HEK293 (cell line): ENCODE measurements around the gene ZNF607.
"Not testable (repeated sequence)": the region's sequence is repeated elsewhere in the genome, so short reads cannot be mapped to it uniquely, and the experiment has no call there.

Experiments
- CTCF ChIA-PET: fragments of 350-600 bp; formaldehyde crosslinking; extraction: SDS; loops from one replicate; lab custom pipeline; 2021; ENCODE audit warnings: antibody characterized with exemption; lab: Yijun Ruan, JAX
- POLR2A ChIA-PET: fragments of 300-600 bp; formaldehyde crosslinking; extraction: SDS; loops from one replicate; lab custom pipeline; 2020; ENCODE audit warnings: antibody characterized with exemption, inconsistent platforms; lab: Yijun Ruan, JAX
- H3K27ac ChIP-seq: fragments of 200-500 bp; sonication (Bioruptor generic); 2 replicates; pipeline ENCODE4 v1.5.1; 2014; ENCODE audit warnings: low read depth, low read length, control low read depth, inconsistent platforms; ENCODE audit errors: extremely low read depth
- H3K36me3 ChIP-seq, 2 experiments: fragments of 200-500 bp in 1 of 2; sonication (Bioruptor generic) in 1 of 2; 1 replicate in 1 of 2; 2 replicates in 1 of 2; pipeline ENCODE4 v1.5.1; 2014 to 2017; ENCODE audit warnings: inconsistent platforms in 2 of 2, low read length in 2 of 2; ENCODE audit not compliant: control insufficient read depth in 2 of 2, insufficient read depth in 1 of 2
- H3K4me1 ChIP-seq: fragments of 200-500 bp; sonication (Bioruptor generic); 2 replicates; pipeline ENCODE4 v1.5.1; 2014; ENCODE audit warnings: mild to moderate bottlenecking, low read length, inconsistent platforms; ENCODE audit not compliant: control insufficient read depth, insufficient read depth
- H3K4me3 ChIP-seq: 2 replicates; pipeline ENCODE4 v1.5.1; 2011; ENCODE audit warnings: low read depth, mild to moderate bottlenecking, control low read depth, low read length, moderate library complexity
- H3K9me3 ChIP-seq: fragments of 200-500 bp; sonication (Bioruptor generic); 2 replicates; pipeline ENCODE4 v1.5.1; 2014; ENCODE audit warnings: low read depth, low read length, inconsistent platforms; ENCODE audit not compliant: control insufficient read depth, insufficient read depth
- ATF2 ChIP-seq: fragments of 450-650 bp; formaldehyde crosslinking; IDR thresholded peaks from 2 replicates; pipeline ENCODE4 v1.5.1; 2016; ENCODE audit warnings: missing biosample characterization, missing genetic modification characterization, low read depth
- GLIS2 ChIP-seq: fragments of 450-650 bp; formaldehyde crosslinking; IDR thresholded peaks from 2 replicates; pipeline ENCODE4 v1.5.1; 2016; ENCODE audit warnings: missing biosample characterization, missing genetic modification characterization
- HOXA7 ChIP-seq: sonication (generic); formaldehyde crosslinking; IDR thresholded peaks from 2 replicates; pipeline ENCODE4 v1.8.1; 2022; ENCODE audit warnings: missing genetic modification reagents, borderline replicate concordance
- KLF7 ChIP-seq: fragments of 450-650 bp; formaldehyde crosslinking; IDR thresholded peaks from 2 replicates; pipeline ENCODE4 v1.5.1; 2016; ENCODE audit warnings: missing biosample characterization, missing genetic modification characterization, borderline replicate concordance
- OSR2 ChIP-seq: fragments of 450-650 bp; formaldehyde crosslinking; IDR thresholded peaks from 2 replicates; pipeline ENCODE4 v1.5.1; 2016; ENCODE audit warnings: missing biosample characterization, missing genetic modification characterization
- PRDM4 ChIP-seq: fragments of 450-650 bp; formaldehyde crosslinking; IDR thresholded peaks from 2 replicates; pipeline ENCODE4 v1.5.1; 2017; ENCODE audit warnings: missing biosample characterization, missing genetic modification characterization
- SETDB1 ChIP-seq: IDR thresholded peaks from one replicate; pipeline ENCODE4 v1.6.1; 2017; ENCODE audit warnings: mild to moderate bottlenecking, low read length, moderate library complexity, mixed read lengths; ENCODE audit not compliant: insufficient read length
- TRIM28 ChIP-seq: IDR thresholded peaks from 2 replicates; pipeline ENCODE4 v1.6.1; 2011; ENCODE audit warnings: low read length, control low read depth, borderline replicate concordance
- ZNF121 ChIP-seq: fragments of 450-650 bp; formaldehyde crosslinking; IDR thresholded peaks from 2 replicates; pipeline ENCODE4 v1.5.1; 2016; ENCODE audit warnings: missing biosample characterization, missing genetic modification characterization
- ZNF202 ChIP-seq: fragments of 450-650 bp; formaldehyde crosslinking; IDR thresholded peaks from 2 replicates; pipeline ENCODE4 v1.5.1; 2016; ENCODE audit warnings: missing biosample characterization, missing genetic modification characterization, borderline replicate concordance
- ZNF211 ChIP-seq: fragments of 450-650 bp; formaldehyde crosslinking; IDR thresholded peaks from 2 replicates; pipeline ENCODE4 v1.5.1; 2016; ENCODE audit warnings: low read depth, missing biosample characterization, missing genetic modification characterization
- ZNF274 ChIP-seq, 2 experiments: fragments of 200-500 bp in 1 of 2; fragments of 450-650 bp in 1 of 2; sonication (Bioruptor generic) in 1 of 2; formaldehyde crosslinking in 1 of 2; IDR thresholded peaks; 2 replicates each; pipeline versions ENCODE4 v1.5.1 to v1.6.1; 2014 to 2016; ENCODE audit warnings: borderline replicate concordance in 1 of 2, inconsistent platforms in 1 of 2, low read length in 1 of 2, missing biosample characterization in 1 of 2, missing genetic modification characterization in 1 of 2
- ZNF350 ChIP-seq: fragments of 450-650 bp; formaldehyde crosslinking; IDR thresholded peaks from 2 replicates; pipeline ENCODE4 v1.5.0; 2017; ENCODE audit warnings: missing biosample characterization, mild to moderate bottlenecking, missing genetic modification characterization
- ZNF362 ChIP-seq: fragments of 450-650 bp; formaldehyde crosslinking; IDR thresholded peaks from 2 replicates; pipeline ENCODE4 v1.5.1; 2016; ENCODE audit warnings: missing biosample characterization, missing genetic modification characterization
- ZNF548 ChIP-seq: fragments of 450-650 bp; formaldehyde crosslinking; IDR thresholded peaks from 2 replicates; pipeline ENCODE4 v1.5.1; 2016; ENCODE audit warnings: missing biosample characterization, missing genetic modification characterization
- ZNF629 ChIP-seq: fragments of 450-650 bp; formaldehyde crosslinking; IDR thresholded peaks from 2 replicates; pipeline ENCODE4 v1.5.1; 2017; ENCODE audit warnings: missing biosample characterization, missing genetic modification characterization

ZNF607 gene

GRCh38 chr19:37683520-37683919, 36.0 kb downstream of the ZNF607 start:
- ChIA-PET POLR2A (no interaction called here), CTCF (interaction anchor here (0.7 kb wide), 1 partner anchor 111 kb away, joined by 4 read pairs; no protein-coding TSS in a partner anchor)
- Histone ChIP-seq H3K9me3 (peaks cover 8% of the 10 kb centered on the region), H3K4me3 (no peak overlapping the region), H3K4me1 (no peaks in the 10 kb centered on the region), H3K27ac (no peak overlapping the region), H3K36me3 (no peaks in the 10 kb centered on the region; a peak in 1 of 3 replicates)
- TF ChIP-seq PRDM4 (tag by site-specific recombination) (no peak), KLF7 (tag by site-specific recombination) (no peak), ZNF629 (0 out of 2 replicates have a peak, but pooled peaks have one; percentile 27), OSR2 (no peak), GLIS2 (tag by site-specific recombination) (no peak), ATF2 (tag by site-specific recombination) (peak; percentile 79; the same call in 1 of the 2 replicates)
- TF ChIP-seq, all 188 proteins: peak for 2

DNA sequence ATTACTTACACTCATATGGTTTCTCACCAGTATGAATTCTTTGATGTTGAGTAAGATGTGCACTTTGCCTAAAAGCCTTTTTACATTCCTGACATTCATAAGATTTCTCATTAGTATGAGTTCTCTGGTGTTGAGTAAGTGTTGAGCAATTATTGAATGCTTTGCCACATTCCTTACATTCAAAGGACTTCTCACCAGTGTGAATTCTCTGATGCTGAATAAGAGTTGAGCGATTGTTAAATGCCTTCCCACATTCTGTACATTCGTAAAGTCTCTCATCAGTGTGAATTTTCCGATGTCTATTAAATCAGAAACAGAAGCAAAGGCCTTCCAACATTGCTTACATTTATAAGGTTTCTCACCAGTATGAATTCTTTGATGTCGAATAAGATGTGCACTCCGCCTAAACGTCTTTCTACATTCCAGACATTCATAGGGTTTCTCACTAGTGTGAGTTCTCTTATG, 50.1 kb downstream of the ZNF607 start:
- no peak for TF ChIP-seq ZNF211
- TF ChIP-seq TRIM28: peak; percentile 99
- no peak for TF ChIP-seq HOXA7
- no peak for TF ChIP-seq ZNF548
- TF ChIP-seq ZNF274 (IDR thresholded peaks at IDR 0.05; ENCODE audit: low read length): peak; percentile 94
- peak; percentile 98 for TF ChIP-seq ZNF274 (tag by site-specific recombination; IDR thresholded peaks at IDR 0.05; ENCODE audit: borderline replicate concordance)
- no peak for TF ChIP-seq ZNF350 (tag by site-specific recombination)
- peak; percentile 99 for TF ChIP-seq SETDB1
- Histone ChIP-seq H3K36me3 (no peaks in the 10 kb centered on the region), H3K9me3 (peaks cover 37% of the 10 kb centered on the region), H3K4me3 (no peak overlapping the region), H3K27ac (no peak overlapping the region), H3K4me1 (no peaks in the 10 kb centered on the region)
- ChIA-PET POLR2A (no interaction called here), CTCF (no interaction called here)

DNA sequence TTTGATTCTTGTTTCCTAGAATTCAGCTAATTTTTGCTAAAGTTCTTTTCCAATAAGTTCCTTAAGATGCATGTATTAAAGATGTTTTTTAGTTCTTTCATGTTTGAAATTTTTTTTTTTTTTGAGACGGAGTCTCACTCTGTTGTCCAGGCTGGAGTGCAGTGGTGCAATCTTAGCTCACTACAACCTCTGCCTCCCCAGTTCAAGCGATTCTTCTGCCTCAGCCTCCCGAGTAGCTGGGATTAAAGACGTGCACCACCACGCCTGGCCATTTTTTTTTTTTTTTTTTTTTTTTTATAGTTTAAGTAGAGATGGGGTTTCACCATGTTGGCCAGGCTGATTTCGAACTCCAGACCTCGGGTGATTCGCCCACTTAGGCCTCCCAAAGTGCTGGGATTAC, 62.4 kb downstream of the ZNF607 start:
- ChIA-PET CTCF (interaction anchor here (0.6 to 1.3 kb wide), 2 partner anchors 63 to 323 kb away, joined by 3 read pairs; partner anchors contain the start of gene ZNF607), POLR2A (interaction anchor here (0.6 to 0.7 kb wide), 4 partner anchors 30 to 151 kb away, joined by 3 to 7 read pairs (median 6); no protein-coding TSS in a partner anchor)
- not testable (repeated sequence) for H3K27ac ChIP-seq, H3K4me3 ChIP-seq, H3K4me1 ChIP-seq
- Histone ChIP-seq H3K9me3 (peaks cover 16% of the 10 kb centered on the region), H3K36me3 (peaks cover under 1 to 24% of the 10 kb centered on the region in 2 experiments)
- TF ChIP-seq ZNF121 (tag by site-specific recombination) (peak; percentile 85), ZNF202 (peak; percentile 69; the same call in 1 of the 2 replicates), ZNF362 (tag by site-specific recombination) (peak; percentile 82)
